BE2C (cell line): ENCODE measurements around the gene MORC4.

Source experiments
- DNase-seq: peaks from one replicate; pipeline ENCODE4 v3.0.0-alpha.2; 2020
- H3K27me3 ChIP-seq: fragments of 250-450 bp; sonication (Bioruptor Pico); 2 replicates; pipeline ENCODE4 v1.5.1; 2020; ENCODE audit warnings: mild to moderate bottlenecking
- H3K36me3 ChIP-seq: fragments of 250-450 bp; sonication (Bioruptor Pico); 2 replicates; pipeline ENCODE4 v1.5.1; 2020; ENCODE audit warnings: mild to moderate bottlenecking
- H3K4me1 ChIP-seq: fragments of 250-450 bp; sonication (Bioruptor Pico); 2 replicates; pipeline ENCODE4 v1.5.1; 2020
- H3K4me3 ChIP-seq: 2 replicates; pipeline ENCODE4 v1.5.1; 2011; ENCODE audit warnings: low read depth, low read length
- H3K9me3 ChIP-seq: fragments of 250-450 bp; sonication (Bioruptor Pico); 2 replicates; pipeline ENCODE4 v1.5.1; 2020
- TF ChIP-seq, protein P1 (sequence below): IDR thresholded peaks from 2 replicates; pipeline ENCODE4 v1.5.1; 2012; ENCODE audit warnings: mild to moderate bottlenecking, low read depth, low read length

Gene MORC4

DNA sequence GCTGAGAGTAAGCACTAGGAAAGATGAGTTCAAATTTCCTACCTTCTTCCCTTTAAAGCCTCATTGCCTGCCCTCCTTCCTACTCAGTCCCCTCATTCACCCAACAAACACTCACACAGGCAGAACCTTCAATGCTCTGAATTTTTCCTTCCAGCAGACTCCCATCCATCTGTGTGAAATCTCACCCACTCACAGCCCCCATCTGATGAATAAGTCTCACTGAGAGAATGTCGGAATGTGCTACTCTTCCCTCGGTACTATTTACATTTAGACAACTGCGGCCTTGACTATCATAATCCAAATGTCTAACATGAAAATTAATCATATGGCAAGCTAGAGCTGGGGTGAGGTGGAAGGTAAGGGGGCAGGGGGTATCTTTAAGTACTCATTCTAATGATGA, 60.4 kb downstream of the MORC4 start:
- Histone ChIP-seq H3K27me3 (no peaks in the 10 kb centered on the region), H3K4me3 (no peak overlapping the region), H3K36me3 (no peaks in the 10 kb centered on the region), H3K9me3 (no peaks in the 10 kb centered on the region), H3K4me1 (no peaks in the 10 kb centered on the region)
- no peak for DNase-seq
- TF ChIP-seq, protein P1, sequence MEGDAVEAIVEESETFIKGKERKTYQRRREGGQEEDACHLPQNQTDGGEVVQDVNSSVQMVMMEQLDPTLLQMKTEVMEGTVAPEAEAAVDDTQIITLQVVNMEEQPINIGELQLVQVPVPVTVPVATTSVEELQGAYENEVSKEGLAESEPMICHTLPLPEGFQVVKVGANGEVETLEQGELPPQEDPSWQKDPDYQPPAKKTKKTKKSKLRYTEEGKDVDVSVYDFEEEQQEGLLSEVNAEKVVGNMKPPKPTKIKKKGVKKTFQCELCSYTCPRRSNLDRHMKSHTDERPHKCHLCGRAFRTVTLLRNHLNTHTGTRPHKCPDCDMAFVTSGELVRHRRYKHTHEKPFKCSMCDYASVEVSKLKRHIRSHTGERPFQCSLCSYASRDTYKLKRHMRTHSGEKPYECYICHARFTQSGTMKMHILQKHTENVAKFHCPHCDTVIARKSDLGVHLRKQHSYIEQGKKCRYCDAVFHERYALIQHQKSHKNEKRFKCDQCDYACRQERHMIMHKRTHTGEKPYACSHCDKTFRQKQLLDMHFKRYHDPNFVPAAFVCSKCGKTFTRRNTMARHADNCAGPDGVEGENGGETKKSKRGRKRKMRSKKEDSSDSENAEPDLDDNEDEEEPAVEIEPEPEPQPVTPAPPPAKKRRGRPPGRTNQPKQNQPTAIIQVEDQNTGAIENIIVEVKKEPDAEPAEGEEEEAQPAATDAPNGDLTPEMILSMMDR = no peak

DNA sequence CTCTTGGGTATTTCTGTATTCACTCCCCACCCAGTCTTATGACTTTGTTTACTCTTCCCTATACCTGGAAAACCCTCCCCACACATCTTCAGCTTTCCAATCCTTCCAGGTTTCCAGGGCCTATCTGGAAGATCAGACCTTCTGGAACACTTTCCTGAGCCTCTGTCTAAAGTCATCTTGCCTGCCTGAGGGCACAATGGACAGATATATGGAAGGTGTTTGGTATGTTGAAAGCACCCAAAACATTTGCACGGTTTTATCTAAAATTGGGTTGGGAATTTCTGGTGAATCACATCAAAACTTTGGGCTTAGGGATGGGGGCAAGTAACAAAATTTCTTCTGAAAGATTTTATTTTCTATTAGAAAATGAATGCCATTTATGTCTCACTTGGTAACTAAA, 63.8 kb downstream of the MORC4 start:
- H3K36me3 ChIP-seq = no peaks in the 10 kb centered on the region
- H3K4me3 ChIP-seq = no peak overlapping the region
- no peak for DNase-seq
- no peaks in the 10 kb centered on the region for H3K4me1 ChIP-seq
- H3K27me3 ChIP-seq = no peaks in the 10 kb centered on the region
- TF ChIP-seq, protein P1 = no peak
- no peaks in the 10 kb centered on the region for H3K9me3 ChIP-seq

DNA sequence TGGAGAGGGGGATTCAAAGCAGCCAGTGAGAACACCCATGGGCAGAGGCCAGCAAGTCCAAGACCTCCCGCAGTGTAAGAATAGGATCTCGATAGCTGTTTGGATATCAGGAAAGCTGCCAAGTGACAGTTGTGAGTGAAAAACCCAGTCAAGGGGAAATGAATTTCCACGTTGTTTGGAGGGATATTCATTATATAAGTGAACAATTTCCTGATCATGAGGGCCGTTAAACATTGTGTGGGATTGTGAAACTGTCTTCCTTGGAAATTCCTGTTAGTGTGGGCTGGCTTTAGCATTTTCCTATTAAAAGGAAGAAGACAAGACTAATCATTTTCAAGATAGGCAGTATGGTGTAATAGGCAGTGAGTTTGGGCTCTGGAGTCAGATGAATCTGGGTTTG, 64.8 kb downstream of the MORC4 start:
- no peaks in the 10 kb centered on the region for H3K27me3 ChIP-seq
- TF ChIP-seq, protein P1 = no peak

DNA sequence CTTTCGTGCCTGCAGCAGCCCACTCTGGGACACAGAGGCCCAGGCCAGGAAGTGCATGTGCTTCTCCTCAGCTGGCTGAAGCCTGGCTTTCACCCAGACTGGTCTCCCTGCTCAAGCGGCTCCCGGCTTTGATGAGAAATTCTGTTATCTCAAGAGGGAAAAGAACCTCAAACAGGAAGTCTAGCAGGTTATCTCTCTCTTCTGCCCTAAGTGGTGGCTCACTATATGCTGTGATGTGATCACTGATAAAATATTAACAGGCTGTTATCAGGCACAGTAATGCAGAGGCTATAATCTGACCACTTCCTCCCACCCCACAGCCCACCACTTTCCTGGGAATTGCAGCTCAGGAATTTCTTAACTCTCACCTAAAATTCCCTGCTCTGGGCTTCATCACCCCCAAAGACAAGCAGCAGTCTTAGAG, 66.5 kb downstream of the MORC4 start:
- H3K4me3 ChIP-seq = no peak overlapping the region
- H3K4me1 ChIP-seq = no peaks in the 10 kb centered on the region
- DNase-seq = no peak
- H3K27me3 ChIP-seq = no peaks in the 10 kb centered on the region
- H3K36me3 ChIP-seq = no peaks in the 10 kb centered on the region
- no peaks in the 10 kb centered on the region for H3K9me3 ChIP-seq
- TF ChIP-seq, protein P1 = no peak

More for the DNA sequence above, 64.8 kb downstream of the MORC4 start:
- Histone ChIP-seq H3K4me3 (no peak overlapping the region), H3K36me3 (no peaks in the 10 kb centered on the region), H3K9me3 (no peaks in the 10 kb centered on the region), H3K4me1 (no peaks in the 10 kb centered on the region)
- no peak for DNase-seq

DNA sequence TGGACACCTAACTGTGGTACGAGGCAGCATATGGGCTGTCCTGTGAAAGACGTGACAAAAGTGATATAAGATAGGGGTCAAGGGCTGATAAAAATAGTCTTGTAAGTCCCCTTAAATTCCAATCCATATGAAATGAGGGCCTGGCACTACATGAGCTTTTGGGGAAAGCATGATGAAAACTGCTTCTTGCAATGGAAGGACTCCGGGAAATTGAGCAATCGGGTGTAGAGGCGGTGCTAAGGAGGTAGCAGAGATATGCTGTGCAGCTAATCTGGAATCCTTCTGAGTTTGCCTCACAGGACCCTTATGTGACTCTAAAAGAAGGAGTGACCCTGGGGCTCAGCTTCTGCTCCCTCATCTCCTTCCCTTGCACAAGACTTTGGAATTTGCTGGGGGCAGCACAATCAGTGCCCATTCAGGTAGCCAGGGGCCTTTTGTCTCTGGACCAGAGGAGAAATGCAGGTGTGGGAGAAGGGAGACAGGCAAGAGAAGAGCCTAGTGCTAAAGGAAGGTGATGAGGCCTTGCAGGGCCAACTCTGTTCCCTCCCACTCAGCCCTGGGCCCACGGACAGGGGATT, 67.0 kb downstream of the MORC4 start:
- no peaks in the 10 kb centered on the region for H3K9me3 ChIP-seq
- no peak overlapping the region for H3K4me3 ChIP-seq
- H3K27me3 ChIP-seq = no peaks in the 10 kb centered on the region
- H3K4me1 ChIP-seq = no peaks in the 10 kb centered on the region
- DNase-seq = no peak
- TF ChIP-seq, protein P1 = no peak
- no peaks in the 10 kb centered on the region for H3K36me3 ChIP-seq

DNA sequence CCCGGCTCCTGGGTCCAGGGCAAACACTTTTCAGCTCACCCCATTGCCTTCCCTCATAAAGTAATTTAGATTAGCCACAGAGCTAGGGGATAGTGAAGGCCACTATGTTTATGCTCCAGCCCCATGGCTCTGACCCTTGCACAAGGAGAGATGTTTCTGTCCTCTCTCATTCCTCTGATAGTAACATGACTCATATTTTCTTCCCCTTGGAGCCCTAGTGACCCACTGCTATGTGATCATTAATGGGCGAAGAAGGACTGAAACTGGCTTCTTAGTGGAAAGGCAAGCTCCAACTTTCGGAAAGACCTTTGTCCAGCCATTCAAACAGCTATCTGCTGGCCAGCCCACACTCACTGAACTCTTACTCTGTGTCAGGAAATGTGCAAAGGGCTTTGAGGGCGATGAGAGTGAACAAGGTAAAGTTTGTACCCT, 67.5 kb downstream of the MORC4 start:
- TF ChIP-seq, protein P1 = no peak
- no peak overlapping the region for H3K4me3 ChIP-seq
- no peaks in the 10 kb centered on the region for H3K9me3 ChIP-seq
- no peaks in the 10 kb centered on the region for H3K36me3 ChIP-seq
- DNase-seq = no peak
- H3K27me3 ChIP-seq = no peaks in the 10 kb centered on the region
- H3K4me1 ChIP-seq = no peaks in the 10 kb centered on the region
